Loucy (cell line): ENCODE data around the gene CCDC57.

Experiments
- H2AFZ ChIP-seq: fragments of 200-600 bp; sonication (generic); 2 replicates; pipeline ENCODE4 v1.6.0; 2016; ENCODE audit warnings: antibody characterized with exemption, mild to moderate bottlenecking, low read length, moderate library complexity
- H3F3A ChIP-seq: fragments of 200-600 bp; 2 replicates; pipeline ENCODE4 v1.6.0; 2016; ENCODE audit warnings: antibody characterized with exemption, low read depth, mild to moderate bottlenecking
- H3K27me3 ChIP-seq: fragments of 200-600 bp; sonication (generic); 2 replicates; pipeline ENCODE4 v1.6.1; 2014; ENCODE audit warnings: low read length, mild to moderate bottlenecking; ENCODE audit not compliant: insufficient read depth, poor library complexity, severe bottlenecking
- H3K36me3 ChIP-seq: fragments of 200-600 bp; sonication (generic); 2 replicates; pipeline ENCODE4 v1.6.1; 2016; ENCODE audit warnings: low read length; ENCODE audit not compliant: insufficient read depth
- H3K4me1 ChIP-seq: fragments of 200-600 bp; sonication (generic); 2 replicates; pipeline ENCODE4 v1.5.1; 2014; ENCODE audit warnings: low read length, mild to moderate bottlenecking; ENCODE audit not compliant: insufficient read depth, poor library complexity, severe bottlenecking
- H3K4me2 ChIP-seq: fragments of 200-600 bp; sonication (generic); 2 replicates; pipeline ENCODE4 v1.6.0; 2014; ENCODE audit warnings: antibody characterized with exemption, low read length, low read depth, mild to moderate bottlenecking; ENCODE audit not compliant: poor library complexity, severe bottlenecking
- H3K4me3 ChIP-seq: fragments of 200-600 bp; sonication (generic); 2 replicates; pipeline ENCODE4 v1.5.1; 2014; ENCODE audit warnings: low read length, mild to moderate bottlenecking, mixed read lengths; ENCODE audit not compliant: poor library complexity, severe bottlenecking
- H3K79me2 ChIP-seq: fragments of 200-600 bp; sonication (generic); 2 replicates; pipeline ENCODE4 v1.6.1; 2014; ENCODE audit warnings: low read length; ENCODE audit not compliant: insufficient read depth
- H3K9ac ChIP-seq: fragments of 200-600 bp; sonication (generic); 2 replicates; pipeline ENCODE4 v1.6.0; 2014; ENCODE audit warnings: mild to moderate bottlenecking, low read depth, low read length, moderate library complexity; ENCODE audit not compliant: poor library complexity, severe bottlenecking
- H3K9me2 ChIP-seq: fragments of 200-600 bp; sonication (generic); replicated peaks from 2 replicates; pipeline ENCODE4 v1.6.1; 2016; ENCODE audit warnings: low read depth, low read length, mixed read lengths
- H3K9me3 ChIP-seq: fragments of 200-600 bp; sonication (generic); 2 replicates; pipeline ENCODE4 v1.6.1; 2014; ENCODE audit warnings: mild to moderate bottlenecking, antibody characterized with exemption, low read length, low read depth; ENCODE audit not compliant: insufficient read depth
- H4K20me1 ChIP-seq: fragments of 200-600 bp; sonication (generic); 2 replicates; pipeline ENCODE4 v1.6.0; 2014; ENCODE audit warnings: antibody characterized with exemption, low read length, mild to moderate bottlenecking; ENCODE audit not compliant: insufficient read depth, poor library complexity, severe bottlenecking
- EZH2phosphoT487 ChIP-seq: fragments of 200-600 bp; IDR thresholded peaks from 2 replicates; pipeline ENCODE4 v1.6.1; 2018; ENCODE audit warnings: antibody characterized with exemption, mild to moderate bottlenecking, moderate library complexity, borderline replicate concordance
- TF ChIP-seq, protein P1 (sequence below): fragments of 200-600 bp; sonication (generic); conservative IDR thresholded peaks from 2 replicates; pipeline ENCODE4 v1.5.1; 2014; ENCODE audit warnings: mild to moderate bottlenecking, antibody characterized with exemption, low read length

CCDC57 gene

DNA sequence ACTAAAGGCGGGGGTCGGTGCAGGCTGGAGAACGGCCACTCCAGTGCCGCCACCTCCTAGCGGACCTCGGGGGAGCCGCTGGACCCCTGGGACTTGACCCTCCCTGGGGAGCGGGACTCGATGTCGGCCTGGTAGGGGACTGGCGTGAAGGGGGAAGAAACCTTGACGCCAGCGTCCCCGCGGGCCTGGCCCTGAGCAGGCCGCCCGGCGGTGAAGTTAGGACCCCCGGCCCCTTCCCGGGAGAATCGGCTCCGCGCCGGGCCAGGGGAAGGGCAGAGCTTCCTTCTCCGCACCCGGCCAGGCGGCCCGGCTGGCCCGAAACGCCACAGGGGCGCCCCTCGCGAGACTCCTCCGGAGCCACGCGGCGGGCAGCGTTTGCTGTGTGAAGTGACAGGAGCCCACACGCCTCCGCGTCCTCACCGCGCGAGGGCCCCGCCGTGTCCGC is 147.4 kb downstream of the CCDC57 start:
- Histone ChIP-seq H3K27me3 (no peaks in the 10 kb centered on the region), H3K4me3 (peak overlapping the region; percentile 98), H3K9ac (peak overlapping the region; percentile 93), H3K36me3 (no peaks in the 10 kb centered on the region; the same call in 1 of the 2 replicates), H3K79me2 (peaks cover 21% of the 10 kb centered on the region), H2AFZ (no peak overlapping the region), H3F3A (no peaks in the 10 kb centered on the region), H4K20me1 (peaks cover 4% of the 10 kb centered on the region), H3K9me2 (no peaks in the 10 kb centered on the region), H3K4me1 (peaks cover 14% of the 10 kb centered on the region), H3K4me2 (peak overlapping the region; percentile 95), H3K9me3 (no peaks in the 10 kb centered on the region)
- TF ChIP-seq, protein P1, sequence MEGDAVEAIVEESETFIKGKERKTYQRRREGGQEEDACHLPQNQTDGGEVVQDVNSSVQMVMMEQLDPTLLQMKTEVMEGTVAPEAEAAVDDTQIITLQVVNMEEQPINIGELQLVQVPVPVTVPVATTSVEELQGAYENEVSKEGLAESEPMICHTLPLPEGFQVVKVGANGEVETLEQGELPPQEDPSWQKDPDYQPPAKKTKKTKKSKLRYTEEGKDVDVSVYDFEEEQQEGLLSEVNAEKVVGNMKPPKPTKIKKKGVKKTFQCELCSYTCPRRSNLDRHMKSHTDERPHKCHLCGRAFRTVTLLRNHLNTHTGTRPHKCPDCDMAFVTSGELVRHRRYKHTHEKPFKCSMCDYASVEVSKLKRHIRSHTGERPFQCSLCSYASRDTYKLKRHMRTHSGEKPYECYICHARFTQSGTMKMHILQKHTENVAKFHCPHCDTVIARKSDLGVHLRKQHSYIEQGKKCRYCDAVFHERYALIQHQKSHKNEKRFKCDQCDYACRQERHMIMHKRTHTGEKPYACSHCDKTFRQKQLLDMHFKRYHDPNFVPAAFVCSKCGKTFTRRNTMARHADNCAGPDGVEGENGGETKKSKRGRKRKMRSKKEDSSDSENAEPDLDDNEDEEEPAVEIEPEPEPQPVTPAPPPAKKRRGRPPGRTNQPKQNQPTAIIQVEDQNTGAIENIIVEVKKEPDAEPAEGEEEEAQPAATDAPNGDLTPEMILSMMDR, result no peak
- no peak for TF ChIP-seq EZH2phosphoT487

DNA sequence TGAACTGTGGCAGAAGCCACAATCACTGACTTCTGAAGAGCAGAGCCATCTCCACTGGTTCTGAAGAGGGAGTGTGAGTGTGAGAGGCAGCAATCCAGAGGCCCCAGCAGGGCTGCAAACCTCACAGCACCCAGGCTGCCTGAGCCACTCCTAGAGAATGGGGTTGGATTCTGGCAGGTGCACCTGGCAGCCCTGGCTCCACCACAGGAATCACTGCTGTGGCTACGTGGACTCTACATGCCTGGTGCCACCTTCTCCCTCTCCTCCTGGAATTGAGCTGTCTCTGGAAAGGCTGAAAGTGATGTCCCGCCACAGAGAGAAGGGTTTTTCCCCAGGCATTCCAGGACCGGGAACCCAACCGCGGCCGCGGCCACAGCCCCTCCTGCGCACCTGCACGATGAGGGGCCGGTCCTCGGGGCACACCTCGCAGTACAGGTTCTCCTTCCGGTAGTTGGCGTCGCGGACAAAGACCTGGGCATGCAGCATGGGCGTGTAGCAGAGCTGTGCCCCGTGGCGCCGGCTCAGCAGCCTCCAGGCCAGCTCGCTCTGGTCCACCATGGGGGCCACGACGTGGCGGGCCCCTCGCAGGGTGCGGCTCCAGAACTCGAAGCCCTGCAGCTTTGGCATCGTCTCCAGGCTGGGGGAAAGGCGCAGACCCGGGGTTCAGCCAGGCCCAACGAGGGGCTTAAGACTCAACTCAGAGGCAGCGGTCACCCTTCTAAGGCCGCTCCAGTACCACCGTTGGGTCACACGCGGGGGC is 148.0 kb downstream of the CCDC57 start:
- peak overlapping the region; percentile 98 for H3K4me3 ChIP-seq
- peak overlapping the region; percentile 93 for H3K9ac ChIP-seq
- H3K36me3 ChIP-seq, result peaks cover 4% of the 10 kb centered on the region; the same call in 1 of the 2 replicates
- peak overlapping the region; percentile 95 for H3K4me2 ChIP-seq
- TF ChIP-seq, protein P1, result no peak
- TF ChIP-seq EZH2phosphoT487, result no peak
- no peaks in the 10 kb centered on the region for H3K27me3 ChIP-seq
- H3K79me2 ChIP-seq, result peaks cover 21% of the 10 kb centered on the region
- no peak overlapping the region for H2AFZ ChIP-seq
- H4K20me1 ChIP-seq, result peaks cover 4% of the 10 kb centered on the region
- H3K4me1 ChIP-seq, result peaks cover 14% of the 10 kb centered on the region
- no peaks in the 10 kb centered on the region for H3K9me3 ChIP-seq
- H3K9me2 ChIP-seq, result no peaks in the 10 kb centered on the region
- no peaks in the 10 kb centered on the region for H3F3A ChIP-seq

DNA sequence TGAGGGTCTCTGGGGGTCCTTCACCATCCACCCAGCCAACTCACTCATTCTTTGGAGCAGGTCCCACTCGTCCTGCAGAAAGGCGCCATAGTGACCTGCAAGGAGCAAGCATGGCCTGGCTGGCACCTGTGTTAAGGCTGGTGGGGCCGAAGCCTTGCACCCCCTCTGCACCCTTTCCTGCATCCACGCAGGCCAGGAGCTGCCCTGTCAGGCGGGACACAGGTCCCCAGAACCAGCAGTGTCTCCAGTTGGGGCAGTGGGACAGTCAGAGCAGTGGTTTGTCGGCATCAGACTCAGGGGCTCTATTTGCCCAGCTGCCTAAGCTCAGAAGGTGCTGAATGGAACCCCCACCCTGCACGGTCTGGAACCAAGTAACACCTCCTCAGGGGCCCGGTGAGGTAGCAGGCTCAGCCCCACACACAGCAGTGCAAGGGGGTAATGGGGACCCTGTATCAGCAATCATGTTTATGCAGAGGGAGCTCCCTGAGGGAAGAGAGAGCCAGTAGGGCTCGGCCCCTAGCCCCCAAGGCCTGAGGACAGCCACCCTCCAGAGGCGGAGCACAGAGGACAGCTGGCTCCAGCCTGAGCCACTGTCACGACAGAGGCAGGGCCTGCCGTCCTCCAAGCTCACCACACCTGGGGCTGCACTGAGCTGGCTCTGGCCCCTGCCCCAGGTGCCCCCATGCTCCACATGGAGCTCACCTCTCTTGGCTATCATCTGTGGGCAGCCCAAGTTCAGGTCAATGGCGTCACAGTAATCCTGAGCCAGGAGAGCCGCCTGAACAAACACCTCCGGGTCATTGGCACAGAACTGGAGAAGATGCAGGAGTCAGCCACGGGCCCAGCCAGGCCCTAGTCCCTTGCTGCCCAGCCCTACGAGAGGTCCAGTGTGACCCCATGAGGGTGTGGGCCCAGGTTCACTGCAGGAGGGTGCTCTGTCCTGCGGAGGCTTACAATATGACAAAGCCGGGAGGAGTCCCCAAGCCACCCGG is 148.9 kb downstream of the CCDC57 start:
- Histone ChIP-seq H3K9ac (peak overlapping the region; percentile 93), H3K9me2 (no peaks in the 10 kb centered on the region), H3K4me2 (peak overlapping the region; percentile 95), H3K27me3 (no peaks in the 10 kb centered on the region), H3F3A (no peaks in the 10 kb centered on the region), H3K4me3 (peak overlapping the region; percentile 98), H4K20me1 (peaks cover 4% of the 10 kb centered on the region), H3K79me2 (peaks cover 21% of the 10 kb centered on the region), H2AFZ (no peak overlapping the region), H3K4me1 (peaks cover 14% of the 10 kb centered on the region), H3K9me3 (no peaks in the 10 kb centered on the region), H3K36me3 (peaks cover 11% of the 10 kb centered on the region; the same call in 1 of the 2 replicates)
- TF ChIP-seq EZH2phosphoT487, result no peak
- TF ChIP-seq, protein P1, result no peak
